IMR-90 (cell line): ENCODE measurements around the gene SLC30A10. TPM values are rescaled to one million over a fixed set of nuclear protein-coding genes. Genes with fewer than 3 reads are reported as not detected.

Experiments
- ATAC-seq: fragments of 200-7000 bp; cut with Tn5 transposase; 2 replicates; pipeline ENCODE4 v1.9.1; 2020; ENCODE audit warnings: low read depth, mild to moderate bottlenecking, moderate library complexity
- BruUV-seq: library from RNA; stranded (reverse); fragments of 400-500 nt; replicated peaks from 2 replicates; lab custom pipeline; 2021; lab: Mats Ljungman, UMichigan
- CTCF ChIA-PET: fragments of 300-600 bp; formaldehyde crosslinking; extraction: SDS; loops from one replicate; lab custom pipeline; 2021; ENCODE audit warnings: antibody characterized with exemption; lab: Yijun Ruan, JAX
- POLR2A ChIA-PET: fragments of 300-600 bp; sonication (Branson Sonifier 250); formaldehyde crosslinking; loops from one replicate; lab custom pipeline; 2022; ENCODE audit warnings: antibody characterized with exemption; ENCODE audit not compliant: unreplicated experiment; lab: Charles Lee
- DNase-seq: peaks from one replicate; pipeline ENCODE4 v3.0.0; 2013
- H2AFZ ChIP-seq: replicated peaks from 2 replicates; pipeline ENCODE3; 2013; ENCODE audit warnings: low read length, mild to moderate bottlenecking; ENCODE audit not compliant: poor library complexity
- H2AK5ac ChIP-seq: 2 replicates; pipeline ENCODE4 v1.6.1; 2013; ENCODE audit warnings: low read depth, low read length, inconsistent platforms
- H2AK9ac ChIP-seq: replicated peaks from 2 replicates; pipeline ENCODE3; 2013; ENCODE audit warnings: mild to moderate bottlenecking, low read depth, low read length, moderate library complexity; ENCODE audit not compliant: poor library complexity
- H2BK120ac ChIP-seq: 2 replicates; pipeline ENCODE4 v1.6.1; 2013; ENCODE audit warnings: low read depth, low read length, inconsistent platforms
- H2BK15ac ChIP-seq: 3 replicates; pipeline ENCODE4 v1.6.1; 2013; ENCODE audit warnings: low read depth, low read length, inconsistent platforms
- H2BK20ac ChIP-seq: 2 replicates; pipeline ENCODE4 v1.6.1; 2013; ENCODE audit warnings: low read depth, mild to moderate bottlenecking, inconsistent platforms, low read length, moderate library complexity
- H2BK5ac ChIP-seq: 2 replicates; pipeline ENCODE4 v1.6.1; 2013; ENCODE audit warnings: mild to moderate bottlenecking, low read depth, low read length, inconsistent platforms; ENCODE audit not compliant: poor library complexity, severe bottlenecking
- H3K14ac ChIP-seq: replicated peaks from 2 replicates; pipeline ENCODE4 v1.6.1; 2013; ENCODE audit warnings: low read depth, low read length, inconsistent platforms
- H3K18ac ChIP-seq: 2 replicates; pipeline ENCODE4 v1.6.1; 2013; ENCODE audit warnings: low read depth, low read length, control low read depth
- H3K23ac ChIP-seq: 2 replicates; pipeline ENCODE4 v1.6.1; 2013; ENCODE audit warnings: low read depth, low read length, inconsistent platforms
- H3K27ac ChIP-seq: 2 replicates; pipeline ENCODE4 v1.5.1; 2013; ENCODE audit warnings: mild to moderate bottlenecking, control low read depth, low read length; ENCODE audit not compliant: insufficient read depth
- H3K27me3 ChIP-seq: 2 replicates; pipeline ENCODE4 v1.6.1; 2013; ENCODE audit warnings: low read length; ENCODE audit not compliant: control insufficient read depth, insufficient read depth
- H3K36me3 ChIP-seq: 2 replicates; pipeline ENCODE4 v1.6.1; 2013; ENCODE audit warnings: low read length, mixed read lengths; ENCODE audit not compliant: control insufficient read depth, insufficient read depth
- H3K4ac ChIP-seq: 2 replicates; pipeline ENCODE4 v1.6.1; 2013; ENCODE audit warnings: low read depth, low read length, inconsistent platforms
- H3K4me1 ChIP-seq: 2 replicates; pipeline ENCODE4 v1.6.1; 2013; ENCODE audit warnings: low read length, mixed read lengths; ENCODE audit not compliant: control insufficient read depth, insufficient read depth
- H3K4me2 ChIP-seq: 2 replicates; pipeline ENCODE4 v1.6.1; 2013; ENCODE audit warnings: low read depth, mild to moderate bottlenecking, control low read depth, low read length, moderate library complexity
- H3K4me3 ChIP-seq: 2 replicates; pipeline ENCODE4 v1.5.1; 2013; ENCODE audit warnings: low read depth, mild to moderate bottlenecking, control low read depth, low read length, moderate library complexity; ENCODE audit not compliant: insufficient read depth
- H3K56ac ChIP-seq: 2 replicates; pipeline ENCODE4 v1.6.1; 2013; ENCODE audit warnings: low read length, inconsistent platforms; ENCODE audit not compliant: insufficient read depth; ENCODE audit errors: extremely low read depth
- H3K79me1 ChIP-seq, 2 experiments: 2 replicates each; pipeline ENCODE4 v1.6.1; 2013; ENCODE audit warnings: low read length in 2 of 2, inconsistent platforms in 1 of 2, low read depth in 1 of 2
- H3K9ac ChIP-seq: 2 replicates; pipeline ENCODE4 v1.6.1; 2013; ENCODE audit warnings: low read depth, low read length, control low read depth
- H3K9me1 ChIP-seq: 2 replicates; pipeline ENCODE4 v1.6.1; 2013; ENCODE audit warnings: low read length, inconsistent platforms; ENCODE audit not compliant: insufficient read depth
- H3K9me3 ChIP-seq: 2 replicates; pipeline ENCODE4 v1.6.1; 2013; ENCODE audit warnings: low read length; ENCODE audit not compliant: control insufficient read depth, insufficient read depth
- H4K20me1 ChIP-seq: 2 replicates; pipeline ENCODE4 v1.6.1; 2013; ENCODE audit warnings: low read length, inconsistent platforms; ENCODE audit not compliant: insufficient read depth
- H4K5ac ChIP-seq: 2 replicates; pipeline ENCODE4 v1.6.1; 2013; ENCODE audit warnings: mild to moderate bottlenecking, low read depth, low read length, control low read depth
- H4K8ac ChIP-seq, 2 experiments: 2 replicates each; pipeline ENCODE4 v1.6.1; 2013; ENCODE audit warnings: low read depth in 2 of 2, low read length in 2 of 2, control low read depth in 1 of 2, inconsistent platforms in 1 of 2
- H4K91ac ChIP-seq: 2 replicates; pipeline ENCODE4 v1.6.1; 2013; ENCODE audit warnings: low read depth, low read length, inconsistent platforms; ENCODE audit not compliant: insufficient read depth
- BHLHE40 ChIP-seq: fragments of 150-350 bp; IDR thresholded peaks from 2 replicates; pipeline ENCODE4 v1.6.1; 2016; ENCODE audit warnings: mild to moderate bottlenecking, low read depth, low read length
- CHD1 ChIP-seq: IDR thresholded peaks from 2 replicates; pipeline ENCODE4 v1.6.1; 2012; ENCODE audit warnings: low read depth, low read length, improper control_type of control experiment
- CTCF ChIP-seq: conservative IDR thresholded peaks from 2 replicates; pipeline ENCODE4 v1.5.1; 2012; ENCODE audit warnings: mild to moderate bottlenecking, low read depth, low read length, improper control_type of control experiment
- FOS ChIP-seq: fragments of 150-350 bp; IDR thresholded peaks from 2 replicates; pipeline ENCODE4 v1.6.1; 2016; ENCODE audit warnings: low read depth, low read length
- NFE2L2 ChIP-seq: fragments of 150-350 bp; IDR thresholded peaks from 2 replicates; pipeline ENCODE4 v1.6.1; 2016; ENCODE audit warnings: low read depth, mild to moderate bottlenecking, low read length
- POLR2A ChIP-seq: IDR thresholded peaks from 2 replicates; pipeline ENCODE4 v1.6.1; 2012; ENCODE audit warnings: mild to moderate bottlenecking, low read depth, low read length
- RAD21 ChIP-seq: IDR thresholded peaks from 2 replicates; pipeline ENCODE4 v1.6.1; 2012; ENCODE audit warnings: low read length, improper control_type of control experiment
- RCOR1 ChIP-seq: IDR thresholded peaks from 2 replicates; pipeline ENCODE4 v1.6.1; 2012; ENCODE audit warnings: mild to moderate bottlenecking, low read length, improper control_type of control experiment; ENCODE audit not compliant: insufficient replicate concordance
- SMC3 ChIP-seq: fragments of 150-350 bp; IDR thresholded peaks from 2 replicates; pipeline ENCODE4 v1.6.1; 2016; ENCODE audit warnings: low read depth, mild to moderate bottlenecking, antibody characterized with exemption, low read length, moderate library complexity
- WGBS, 2 experiments: methylation state at CpG; one replicate each; pipeline versions ENCODE4 v1.1.5 to v1.1.7; 2013; ENCODE audit warnings: missing lambda C conversion rate in 2 of 2; ENCODE audit not compliant: insufficient read length in 1 of 2; ENCODE audit errors: extremely low coverage in 2 of 2; 5-methylcytosine and 5-hydroxymethylcytosine counted together
- dilution Hi-C: fragments of 300-500 bp; cut with HindIII; formaldehyde crosslinking; loops from one replicate; pipeline ENCODE4 v1.14.3; 2018; ENCODE audit warnings: low sequenced_read_pairs; ENCODE audit not compliant: unreplicated experiment
- in situ Hi-C: fragments of 300-500 bp; cut with MboI; formaldehyde crosslinking; loops from 3 replicates; pipeline ENCODE4 v1.14.3; 2019; ENCODE audit warnings: low sequenced_read_pairs, inconsistent platforms, mixed read lengths
- intact Hi-C: fragments of 100-400 bp; cut with micrococcal nuclease; formaldehyde crosslinking; loops from 2 replicates; pipeline ENCODE4 v1.10.0; 2022
- polyA plus RNA-seq, 3 experiments: library from polyadenylated mRNA; depleted of rRNA; stranded (reverse); fragments of >200 nt; gene quantifications; 2 replicates each; pipeline ENCODE4 v1.2.3, GENCODE V29; 2012; ENCODE audit warnings: low replicate concordance in 1 of 3
- total RNA-seq: library from RNA; depleted of rRNA; stranded (reverse); fragments of >200 nt; gene quantifications from 2 replicates; pipeline ENCODE4 v1.2.3, GENCODE V29; 2012
- TF ChIP-seq, protein P1 (sequence below): fragments of 150-350 bp; IDR thresholded peaks from 2 replicates; pipeline ENCODE4 v1.6.1; 2017; ENCODE audit warnings: mild to moderate bottlenecking, antibody characterized with exemption, low read length, low read depth

Gene SLC30A10
- total and polyA plus RNA-seq, 2 of the 4 experiments (the other 2 are of a cell fraction): not detected

DNA sequence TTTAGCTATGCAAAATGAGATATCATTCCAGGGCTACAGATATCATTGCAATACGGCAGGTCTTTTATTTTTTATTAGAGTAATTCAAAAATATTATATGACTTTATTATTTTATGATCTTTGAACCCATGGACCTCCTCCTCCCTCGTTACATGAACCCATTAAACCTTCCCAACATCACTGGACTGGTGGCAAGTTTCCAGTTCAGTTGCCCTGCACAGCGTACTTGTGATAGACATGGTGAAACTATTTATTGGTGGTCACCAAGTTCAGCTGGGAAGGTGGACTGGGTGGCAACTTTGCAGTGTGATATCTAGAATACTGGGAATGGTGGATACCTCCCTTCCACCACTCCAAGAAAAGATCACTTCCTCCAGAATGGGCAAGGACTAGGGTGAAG, 52.5 kb downstream of the SLC30A10 start:
- Histone ChIP-seq H3K27ac (no peak overlapping the region), H2BK20ac (no peak overlapping the region), H4K8ac (no peak overlapping the region), H4K20me1 (no peaks in the 10 kb centered on the region), H3K4me2 (no peak overlapping the region), H4K91ac (no peak overlapping the region), H2AK9ac (no peak overlapping the region), H3K79me1 (no peaks in the 10 kb centered on the region), H2BK15ac (no peak overlapping the region), H3K4me1 (no peaks in the 10 kb centered on the region), H2AK5ac (no peak overlapping the region), H2BK5ac (no peak overlapping the region), H3K9ac (no peak overlapping the region), H3K9me1 (no peaks in the 10 kb centered on the region), H3K4ac (no peak overlapping the region), H3K18ac (no peak overlapping the region), H3K36me3 (no peaks in the 10 kb centered on the region), H2BK120ac (no peak overlapping the region), H3K27me3 (no peaks in the 10 kb centered on the region), H3K4me3 (no peak overlapping the region), H2AFZ (no peak overlapping the region), H3K56ac (no peak overlapping the region), H4K5ac (no peak overlapping the region), H3K14ac (no peak overlapping the region), H3K23ac (no peak overlapping the region), H3K9me3 (no peaks in the 10 kb centered on the region)
- DNase-seq: no peak
- in situ Hi-C loops (no loop called here), dilution Hi-C loops (no loop called here), intact Hi-C loops (no loop called here)
- TF ChIP-seq RAD21: no peak
- TF ChIP-seq CTCF: no peak
- no peak for TF ChIP-seq RCOR1
- TF ChIP-seq SMC3: no peak
- no peak for TF ChIP-seq FOS
- no peak for TF ChIP-seq CHD1
- TF ChIP-seq, protein P1, sequence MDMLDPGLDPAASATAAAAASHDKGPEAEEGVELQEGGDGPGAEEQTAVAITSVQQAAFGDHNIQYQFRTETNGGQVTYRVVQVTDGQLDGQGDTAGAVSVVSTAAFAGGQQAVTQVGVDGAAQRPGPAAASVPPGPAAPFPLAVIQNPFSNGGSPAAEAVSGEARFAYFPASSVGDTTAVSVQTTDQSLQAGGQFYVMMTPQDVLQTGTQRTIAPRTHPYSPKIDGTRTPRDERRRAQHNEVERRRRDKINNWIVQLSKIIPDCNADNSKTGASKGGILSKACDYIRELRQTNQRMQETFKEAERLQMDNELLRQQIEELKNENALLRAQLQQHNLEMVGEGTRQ: no peak
- no peak for TF ChIP-seq BHLHE40
- TF ChIP-seq NFE2L2: no peak
- TF ChIP-seq POLR2A: no peak
- no TSS peak for BruUV-seq
- CTCF ChIA-PET: no interaction called here
- no CpG with 5 or more reads among the region's 3 CpGs for WGBS, 2 experiments
- POLR2A ChIA-PET: interaction anchor here (0.6 kb wide), 1 partner anchor 297 kb away, joined by 4 read pairs; no protein-coding TSS in a partner anchor
- ATAC-seq: no peak
